ENCODE results near the gene CHRNA4. TPM values are rescaled to one million over a fixed set of nuclear protein-coding genes. Genes with fewer than 3 reads are reported as not detected.
A peak's percentile ranks its signal among the peaks of the same experiment; 100 is the strongest.

The CHRNA4 gene
- total and polyA plus RNA-seq, 2 of the 13 experiments (the other 11 are each of a cell fraction or from before 2014, with no cell fraction given), result not detected

DNA sequence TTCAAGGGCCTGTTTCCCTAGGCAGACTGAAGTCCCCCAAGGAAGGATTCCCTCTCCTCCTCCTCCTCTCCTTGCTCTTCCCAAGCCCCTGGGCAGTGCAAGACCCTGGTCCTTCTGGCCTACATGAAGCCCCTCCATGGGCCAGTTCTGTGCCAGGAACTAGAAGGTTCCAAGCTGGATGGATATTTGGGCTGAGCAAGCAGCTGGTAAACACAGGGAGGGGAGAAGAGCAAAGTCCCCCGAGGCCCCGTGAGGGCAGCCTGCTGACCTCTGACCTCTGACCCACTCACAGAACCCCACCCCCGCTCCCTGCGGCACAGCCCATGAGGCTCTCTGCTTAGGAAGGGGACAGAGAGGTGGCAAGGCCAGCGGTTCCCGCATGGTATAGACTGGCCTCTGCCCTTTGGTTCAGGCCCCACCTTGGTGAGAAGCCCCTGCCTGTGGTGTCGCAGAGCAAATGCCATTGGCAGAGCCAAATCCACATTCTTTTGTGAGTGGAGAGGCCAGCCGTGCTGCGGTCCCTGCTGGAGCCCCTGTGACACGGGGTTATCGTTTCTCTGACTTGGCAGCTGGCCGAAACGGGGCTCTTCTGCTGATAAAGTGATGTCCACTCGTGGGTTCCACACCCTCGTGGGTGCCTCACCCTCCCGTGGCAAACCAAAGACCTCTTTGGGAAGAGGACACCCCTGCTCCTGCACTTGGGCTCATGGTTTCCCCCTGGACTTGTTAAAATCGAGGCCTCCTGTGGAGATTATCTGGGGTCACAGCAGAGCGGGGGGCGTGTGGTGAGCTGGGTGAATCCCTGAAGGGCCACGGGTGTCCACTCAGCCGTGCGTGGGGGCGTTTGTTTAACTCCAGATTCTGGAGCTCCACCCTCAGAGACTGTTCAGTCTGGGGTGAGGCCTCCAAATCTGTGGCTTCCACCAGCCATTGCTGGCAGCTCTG, 2.1 kb upstream of the CHRNA4 start (continued):
- TF ChIP-seq RBM22 (optimal IDR thresholded peaks at IDR 0.05; ENCODE audit: low read length) (no peak), ZNF331 (CRISPR knock-in tag; IDR thresholded peaks at IDR 0.05) (0 out of 2 replicates have a peak, but pooled peaks have one; percentile 33), NR2F2 (IDR thresholded peaks at IDR 0.05; ENCODE audit: borderline replicate concordance, low read depth) (peak; percentile 97), ZNF124 (CRISPR knock-in tag; IDR thresholded peaks at IDR 0.05) (no peak), ZNF605 (CRISPR knock-in tag; IDR thresholded peaks at IDR 0.05) (peak; percentile 93), ZBTB7A (CRISPR knock-in tag; IDR thresholded peaks at IDR 0.05) (peak; percentile 82; the same call in 1 of the 2 replicates), MIER3 (CRISPR knock-in tag; IDR thresholded peaks at IDR 0.05; ENCODE audit: borderline replicate concordance) (peak; percentile 20; the same call in 1 of the 2 replicates), ZNF207 (IDR thresholded peaks at IDR 0.05; ENCODE audit: borderline replicate concordance) (no peak), FOSL2 (CRISPR knock-in tag; IDR thresholded peaks at IDR 0.05) (peak; percentile 10; the same call in 1 of the 2 replicates), TBX2 (CRISPR knock-in tag; IDR thresholded peaks at IDR 0.05; ENCODE audit: borderline replicate concordance) (peak; percentile 29; the same call in 1 of the 2 replicates), CCAR2 (optimal IDR thresholded peaks at IDR 0.05; ENCODE audit: low read depth, low read length) (no peak), ZNF33B (CRISPR knock-in tag; IDR thresholded peaks at IDR 0.05) (0 out of 2 replicates have a peak, but pooled peaks have one; percentile 19), SP140L (CRISPR knock-in tag; IDR thresholded peaks at IDR 0.05; ENCODE audit: borderline replicate concordance) (no peak), XRCC5 (optimal IDR thresholded peaks at IDR 0.05; ENCODE audit: low read length) (peak; percentile 35)
- TF ChIP-seq, protein P1, sequence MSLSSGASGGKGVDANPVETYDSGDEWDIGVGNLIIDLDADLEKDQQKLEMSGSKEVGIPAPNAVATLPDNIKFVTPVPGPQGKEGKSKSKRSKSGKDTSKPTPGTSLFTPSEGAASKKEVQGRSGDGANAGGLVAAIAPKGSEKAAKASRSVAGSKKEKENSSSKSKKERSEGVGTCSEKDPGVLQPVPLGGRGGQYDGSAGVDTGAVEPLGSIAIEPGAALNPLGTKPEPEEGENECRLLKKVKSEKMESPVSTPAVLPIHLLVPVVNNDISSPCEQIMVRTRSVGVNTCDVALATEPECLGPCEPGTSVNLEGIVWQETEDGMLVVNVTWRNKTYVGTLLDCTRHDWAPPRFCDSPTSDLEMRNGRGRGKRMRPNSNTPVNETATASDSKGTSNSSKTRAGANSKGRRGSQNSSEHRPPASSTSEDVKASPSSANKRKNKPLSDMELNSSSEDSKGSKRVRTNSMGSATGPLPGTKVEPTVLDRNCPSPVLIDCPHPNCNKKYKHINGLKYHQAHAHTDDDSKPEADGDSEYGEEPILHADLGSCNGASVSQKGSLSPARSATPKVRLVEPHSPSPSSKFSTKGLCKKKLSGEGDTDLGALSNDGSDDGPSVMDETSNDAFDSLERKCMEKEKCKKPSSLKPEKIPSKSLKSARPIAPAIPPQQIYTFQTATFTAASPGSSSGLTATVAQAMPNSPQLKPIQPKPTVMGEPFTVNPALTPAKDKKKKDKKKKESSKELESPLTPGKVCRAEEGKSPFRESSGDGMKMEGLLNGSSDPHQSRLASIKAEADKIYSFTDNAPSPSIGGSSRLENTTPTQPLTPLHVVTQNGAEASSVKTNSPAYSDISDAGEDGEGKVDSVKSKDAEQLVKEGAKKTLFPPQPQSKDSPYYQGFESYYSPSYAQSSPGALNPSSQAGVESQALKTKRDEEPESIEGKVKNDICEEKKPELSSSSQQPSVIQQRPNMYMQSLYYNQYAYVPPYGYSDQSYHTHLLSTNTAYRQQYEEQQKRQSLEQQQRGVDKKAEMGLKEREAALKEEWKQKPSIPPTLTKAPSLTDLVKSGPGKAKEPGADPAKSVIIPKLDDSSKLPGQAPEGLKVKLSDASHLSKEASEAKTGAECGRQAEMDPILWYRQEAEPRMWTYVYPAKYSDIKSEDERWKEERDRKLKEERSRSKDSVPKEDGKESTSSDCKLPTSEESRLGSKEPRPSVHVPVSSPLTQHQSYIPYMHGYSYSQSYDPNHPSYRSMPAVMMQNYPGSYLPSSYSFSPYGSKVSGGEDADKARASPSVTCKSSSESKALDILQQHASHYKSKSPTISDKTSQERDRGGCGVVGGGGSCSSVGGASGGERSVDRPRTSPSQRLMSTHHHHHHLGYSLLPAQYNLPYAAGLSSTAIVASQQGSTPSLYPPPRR (CRISPR knock-in tag; IDR thresholded peaks at IDR 0.05; ENCODE audit: borderline replicate concordance), result peak; percentile 39; the same call in 1 of the 2 replicates
- TF ChIP-seq, protein P2, sequence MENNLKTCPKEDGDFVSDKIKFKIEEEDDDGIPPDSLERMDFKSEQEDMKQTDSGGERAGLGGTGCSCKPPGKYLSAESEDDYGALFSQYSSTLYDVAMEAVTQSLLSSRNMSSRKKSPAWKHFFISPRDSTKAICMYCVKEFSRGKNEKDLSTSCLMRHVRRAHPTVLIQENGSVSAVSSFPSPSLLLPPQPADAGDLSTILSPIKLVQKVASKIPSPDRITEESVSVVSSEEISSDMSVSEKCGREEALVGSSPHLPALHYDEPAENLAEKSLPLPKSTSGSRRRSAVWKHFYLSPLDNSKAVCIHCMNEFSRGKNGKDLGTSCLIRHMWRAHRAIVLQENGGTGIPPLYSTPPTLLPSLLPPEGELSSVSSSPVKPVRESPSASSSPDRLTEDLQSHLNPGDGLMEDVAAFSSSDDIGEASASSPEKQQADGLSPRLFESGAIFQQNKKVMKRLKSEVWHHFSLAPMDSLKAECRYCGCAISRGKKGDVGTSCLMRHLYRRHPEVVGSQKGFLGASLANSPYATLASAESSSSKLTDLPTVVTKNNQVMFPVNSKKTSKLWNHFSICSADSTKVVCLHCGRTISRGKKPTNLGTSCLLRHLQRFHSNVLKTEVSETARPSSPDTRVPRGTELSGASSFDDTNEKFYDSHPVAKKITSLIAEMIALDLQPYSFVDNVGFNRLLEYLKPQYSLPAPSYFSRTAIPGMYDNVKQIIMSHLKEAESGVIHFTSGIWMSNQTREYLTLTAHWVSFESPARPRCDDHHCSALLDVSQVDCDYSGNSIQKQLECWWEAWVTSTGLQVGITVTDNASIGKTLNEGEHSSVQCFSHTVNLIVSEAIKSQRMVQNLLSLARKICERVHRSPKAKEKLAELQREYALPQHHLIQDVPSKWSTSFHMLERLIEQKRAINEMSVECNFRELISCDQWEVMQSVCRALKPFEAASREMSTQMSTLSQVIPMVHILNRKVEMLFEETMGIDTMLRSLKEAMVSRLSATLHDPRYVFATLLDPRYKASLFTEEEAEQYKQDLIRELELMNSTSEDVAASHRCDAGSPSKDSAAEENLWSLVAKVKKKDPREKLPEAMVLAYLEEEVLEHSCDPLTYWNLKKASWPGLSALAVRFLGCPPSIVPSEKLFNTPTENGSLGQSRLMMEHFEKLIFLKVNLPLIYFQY (CRISPR knock-in tag; IDR thresholded peaks at IDR 0.05; ENCODE audit: borderline replicate concordance), result peak; percentile 79; the same call in 1 of the 2 replicates
- TF ChIP-seq, protein P3, sequence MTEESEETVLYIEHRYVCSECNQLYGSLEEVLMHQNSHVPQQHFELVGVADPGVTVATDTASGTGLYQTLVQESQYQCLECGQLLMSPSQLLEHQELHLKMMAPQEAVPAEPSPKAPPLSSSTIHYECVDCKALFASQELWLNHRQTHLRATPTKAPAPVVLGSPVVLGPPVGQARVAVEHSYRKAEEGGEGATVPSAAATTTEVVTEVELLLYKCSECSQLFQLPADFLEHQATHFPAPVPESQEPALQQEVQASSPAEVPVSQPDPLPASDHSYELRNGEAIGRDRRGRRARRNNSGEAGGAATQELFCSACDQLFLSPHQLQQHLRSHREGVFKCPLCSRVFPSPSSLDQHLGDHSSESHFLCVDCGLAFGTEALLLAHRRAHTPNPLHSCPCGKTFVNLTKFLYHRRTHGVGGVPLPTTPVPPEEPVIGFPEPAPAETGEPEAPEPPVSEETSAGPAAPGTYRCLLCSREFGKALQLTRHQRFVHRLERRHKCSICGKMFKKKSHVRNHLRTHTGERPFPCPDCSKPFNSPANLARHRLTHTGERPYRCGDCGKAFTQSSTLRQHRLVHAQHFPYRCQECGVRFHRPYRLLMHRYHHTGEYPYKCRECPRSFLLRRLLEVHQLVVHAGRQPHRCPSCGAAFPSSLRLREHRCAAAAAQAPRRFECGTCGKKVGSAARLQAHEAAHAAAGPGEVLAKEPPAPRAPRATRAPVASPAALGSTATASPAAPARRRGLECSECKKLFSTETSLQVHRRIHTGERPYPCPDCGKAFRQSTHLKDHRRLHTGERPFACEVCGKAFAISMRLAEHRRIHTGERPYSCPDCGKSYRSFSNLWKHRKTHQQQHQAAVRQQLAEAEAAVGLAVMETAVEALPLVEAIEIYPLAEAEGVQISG (CRISPR knock-in tag; IDR thresholded peaks at IDR 0.05), result peak; percentile 17; the same call in 1 of the 2 replicates
